Peyer's patch (tissue), 4 donors: ENCODE data around the gene LMO1.

Experiments
- CTCF ChIP-seq, 6 experiments: fragments of 450-650 bp in 4 of 6; fragments of 200-600 bp in 2 of 6; sonication (generic) in 1 of 6; IDR thresholded peaks; one replicate each; pipeline ENCODE4 v1.5.1; 2017 to 2019; ENCODE audit warnings: antibody characterized with exemption in 6 of 6, mild to moderate bottlenecking in 3 of 6, moderate library complexity in 1 of 6
- POLR2A ChIP-seq, 2 donors: fragments of 450-650 bp; IDR thresholded peaks; one replicate each; pipeline ENCODE4 v1.5.1; 2017; ENCODE audit warnings: antibody characterized with exemption in 2 of 2, mild to moderate bottlenecking in 2 of 2, moderate library complexity in 2 of 2

- TF ChIP-seq CTCF (IDR thresholded peaks at IDR 0.05) (no peak), POLR2A (IDR thresholded peaks at IDR 0.05) (no peak)
Observed at GRCh38 chr11:8286886-8287285, 23.2 kb upstream of the LMO1 start.
